ES-I3 (cell line): ENCODE results near the gene NSD1.
"Not testable (repeated sequence)": the region's sequence is repeated elsewhere in the genome, so short reads cannot be mapped to it uniquely, and the experiment has no call there.

ENCODE experiments used
- H3K36me3 ChIP-seq: 2 replicates; pipeline ENCODE4 v1.6.1; 2013; ENCODE audit warnings: mild to moderate bottlenecking, low read length, control low read depth, moderate library complexity; ENCODE audit not compliant: insufficient read depth
- H3K4me1 ChIP-seq: 2 replicates; pipeline ENCODE4 v1.6.1; 2013; ENCODE audit warnings: mild to moderate bottlenecking, control low read depth, low read length; ENCODE audit not compliant: insufficient read depth
- H3K9ac ChIP-seq: 2 replicates; pipeline ENCODE4 v1.6.1; 2013; ENCODE audit warnings: low read depth, mild to moderate bottlenecking, low read length, moderate library complexity
- H3K9me3 ChIP-seq: 2 replicates; pipeline ENCODE4 v1.6.1; 2013; ENCODE audit warnings: mild to moderate bottlenecking, low read length, moderate library complexity; ENCODE audit not compliant: control insufficient read depth, insufficient read depth

NSD1 gene

DNA sequence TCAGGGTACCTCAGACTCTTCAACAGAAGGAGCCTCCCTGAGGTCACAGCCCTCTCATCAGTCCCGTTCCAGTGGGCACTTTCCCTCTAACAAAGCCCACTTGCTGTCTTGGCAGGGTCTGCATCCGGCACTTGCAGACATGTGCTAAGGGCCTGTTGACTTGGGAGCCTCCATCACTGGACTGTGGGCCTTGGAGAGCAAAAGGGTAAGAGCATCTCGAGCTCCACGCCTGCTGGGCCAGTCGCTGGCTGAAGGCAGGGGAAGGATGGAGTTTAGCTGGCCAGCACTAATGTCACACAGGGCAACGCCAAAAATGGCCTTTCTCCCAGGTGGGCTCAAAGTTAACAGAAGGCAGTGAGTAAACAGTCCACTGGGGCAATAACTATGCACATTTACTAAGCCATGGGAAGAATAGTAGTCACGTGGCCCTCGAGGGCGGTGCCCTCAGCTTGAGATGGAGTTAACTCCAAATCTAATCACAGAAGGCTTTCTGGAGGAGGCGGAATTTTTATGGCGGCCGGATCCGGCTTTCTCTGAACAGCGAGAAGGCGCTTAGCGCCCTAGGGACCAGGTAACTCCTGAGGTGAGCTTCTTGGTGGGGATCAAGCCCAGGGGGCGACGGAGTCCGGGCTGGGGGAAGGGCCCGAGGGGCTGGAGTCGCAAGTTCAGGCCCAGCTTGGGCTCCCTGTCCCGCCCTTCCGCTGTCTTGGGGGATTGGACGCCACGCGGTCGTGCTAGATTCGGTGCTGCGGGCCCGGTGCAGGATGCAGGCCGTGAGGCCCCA, 2.0 kb upstream of the NSD1 start:
- H3K36me3 ChIP-seq = peaks cover 14% of the 10 kb centered on the region
- peaks cover 29% of the 10 kb centered on the region for H3K4me1 ChIP-seq
- no peaks in the 10 kb centered on the region for H3K9me3 ChIP-seq
- peak overlapping the region; percentile 83 for H3K9ac ChIP-seq

DNA sequence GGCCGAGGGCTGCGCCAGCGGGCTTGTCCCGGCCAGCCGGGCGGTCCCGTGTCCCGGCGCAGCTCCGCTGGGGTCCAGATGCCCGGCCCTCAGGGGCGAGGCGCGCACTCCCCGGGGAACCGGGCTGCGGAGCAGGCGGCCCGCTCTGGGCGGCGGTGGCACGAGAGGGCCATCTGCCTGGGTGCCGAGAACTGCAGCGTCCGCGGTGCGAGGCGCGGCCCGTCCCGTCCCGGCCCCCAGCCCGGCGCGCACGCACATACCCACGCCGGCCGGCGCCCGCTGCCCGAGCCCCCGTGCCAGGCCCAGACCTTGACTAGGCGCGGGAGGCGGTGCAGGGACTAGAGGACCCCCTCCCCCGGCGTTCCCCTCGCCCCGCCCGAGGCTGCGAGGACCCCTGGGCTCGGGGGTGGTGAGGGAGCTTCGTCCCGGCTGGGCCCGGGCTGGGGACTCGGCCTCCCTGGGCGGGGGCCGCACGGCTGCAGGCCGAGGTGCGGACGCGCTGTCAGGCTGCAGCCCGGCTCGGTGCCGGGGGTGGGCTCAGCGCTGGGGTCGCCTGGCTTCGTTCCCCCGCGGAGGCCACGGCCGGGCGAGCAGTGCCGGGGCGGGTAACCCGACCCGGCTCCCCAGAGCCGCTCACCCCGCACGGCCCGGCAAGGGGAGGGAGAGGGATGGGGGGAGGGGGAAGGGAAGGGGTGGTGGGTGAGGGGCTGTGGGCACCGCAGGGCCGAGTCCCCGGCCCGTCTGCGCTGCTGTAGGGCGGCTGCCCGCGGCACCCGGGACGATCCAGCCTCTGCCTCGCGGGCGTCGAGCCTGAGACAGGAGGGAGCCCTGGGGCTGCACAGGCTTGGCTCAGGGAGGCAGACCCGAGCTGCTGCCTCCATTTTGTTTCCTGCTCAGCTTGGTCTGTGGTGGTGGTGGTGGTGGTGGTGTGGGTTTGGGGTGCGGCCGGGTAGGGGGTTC, 1.2 kb upstream of the NSD1 start:
- H3K4me1 ChIP-seq = peaks cover 30% of the 10 kb centered on the region
- H3K9ac ChIP-seq = peak overlapping the region; percentile 83
- H3K9me3 ChIP-seq = no peaks in the 10 kb centered on the region
- H3K36me3 ChIP-seq = peaks cover 22% of the 10 kb centered on the region

DNA sequence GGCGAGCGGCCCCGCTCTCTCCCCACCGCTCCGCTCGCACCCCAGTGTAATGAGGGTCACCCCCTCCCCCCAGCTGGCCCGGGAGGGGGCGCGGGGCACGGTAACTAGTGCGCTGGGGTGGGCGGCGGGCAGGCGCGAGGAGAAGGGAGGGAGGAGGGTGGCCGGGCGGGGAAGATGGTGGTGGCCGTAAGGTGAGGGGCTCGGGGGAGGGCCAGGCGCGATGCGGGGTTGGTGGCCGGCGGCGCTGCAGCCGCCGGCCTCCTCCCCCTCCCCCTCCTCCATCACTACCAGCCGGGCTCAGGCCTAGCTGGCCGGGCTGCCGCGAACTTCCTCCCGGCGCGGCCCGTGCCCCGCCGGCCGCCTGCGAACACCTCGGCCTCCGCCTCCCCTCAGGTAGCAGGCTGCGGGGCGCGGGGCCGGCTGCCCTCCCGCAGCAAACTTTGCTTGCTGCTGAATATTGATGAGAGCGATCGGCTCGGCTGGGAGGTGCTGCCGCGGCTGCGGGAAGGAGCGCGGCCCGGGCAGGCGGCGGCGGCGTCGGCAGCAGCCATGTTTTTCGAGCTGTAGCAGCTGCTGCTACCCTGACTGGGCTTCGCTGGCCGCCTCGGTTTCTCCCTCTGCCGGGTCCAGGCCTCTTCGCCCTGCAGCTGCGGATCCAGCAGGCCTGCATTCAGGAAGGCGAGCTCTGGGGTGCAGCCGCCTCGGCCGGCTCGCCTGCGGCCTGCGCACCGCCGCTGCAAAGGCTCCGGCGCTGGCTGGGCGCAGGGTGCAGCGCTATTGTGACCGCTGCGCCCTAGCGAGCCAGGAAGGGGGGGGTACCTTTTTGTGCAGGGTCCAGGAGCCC, 502 bp downstream of the NSD1 start:
- peaks cover 29% of the 10 kb centered on the region for H3K36me3 ChIP-seq
- H3K4me1 ChIP-seq = peaks cover 30% of the 10 kb centered on the region
- H3K9ac ChIP-seq = peak overlapping the region; percentile 83
- no peaks in the 10 kb centered on the region for H3K9me3 ChIP-seq

DNA sequence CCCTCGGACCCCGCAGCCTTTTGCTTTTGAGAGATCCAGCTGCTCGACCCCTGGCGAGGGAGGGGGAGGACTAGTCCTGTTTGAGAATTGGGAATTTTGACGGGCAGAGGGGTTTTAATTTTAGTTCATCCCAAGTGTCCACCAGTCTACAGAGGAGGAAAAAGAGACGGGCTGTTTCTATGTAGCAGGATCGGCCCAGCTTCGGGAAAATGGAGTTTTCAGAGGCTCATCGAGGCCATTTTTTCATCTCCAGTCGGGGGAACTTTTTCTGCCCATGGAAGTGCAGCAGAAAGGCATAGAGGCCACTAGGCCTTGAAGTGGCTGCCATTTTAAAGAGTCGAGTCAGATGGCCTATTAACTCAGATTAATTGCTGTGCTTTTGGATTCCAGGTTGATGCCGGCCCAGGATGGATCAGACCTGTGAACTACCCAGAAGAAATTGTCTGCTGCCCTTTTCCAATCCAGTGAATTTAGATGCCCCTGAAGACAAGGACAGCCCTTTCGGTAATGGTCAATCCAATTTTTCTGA, 1.2 kb downstream of the NSD1 start:
- peaks cover 29% of the 10 kb centered on the region for H3K36me3 ChIP-seq
- peak overlapping the region; percentile 83 for H3K9ac ChIP-seq
- peaks cover 30% of the 10 kb centered on the region for H3K4me1 ChIP-seq
- H3K9me3 ChIP-seq = no peaks in the 10 kb centered on the region

DNA sequence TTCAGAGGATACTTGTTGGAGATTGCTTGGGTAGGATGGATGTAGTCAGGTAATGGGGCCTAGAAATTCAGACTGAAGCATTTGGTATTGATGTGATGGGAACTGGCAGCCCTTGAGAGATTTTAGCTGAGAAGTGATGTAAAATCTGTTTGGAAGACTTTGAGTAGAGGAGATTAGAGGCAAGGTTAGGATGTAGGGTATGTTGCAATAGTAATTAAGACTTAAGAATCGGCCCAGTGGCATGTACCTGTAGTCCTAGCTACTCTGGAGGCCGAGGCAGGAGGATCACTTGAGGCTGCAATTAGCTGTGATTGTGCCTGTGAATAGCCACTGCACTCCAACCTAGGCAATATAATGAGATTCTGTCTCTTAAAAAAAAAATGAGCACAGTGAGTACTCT, 6.7 kb downstream of the NSD1 start:
- Histone ChIP-seq H3K9ac (no peak overlapping the region), H3K9me3 (no peaks in the 10 kb centered on the region), H3K36me3 (peaks cover 39% of the 10 kb centered on the region), H3K4me1 (peaks cover 13% of the 10 kb centered on the region)

DNA sequence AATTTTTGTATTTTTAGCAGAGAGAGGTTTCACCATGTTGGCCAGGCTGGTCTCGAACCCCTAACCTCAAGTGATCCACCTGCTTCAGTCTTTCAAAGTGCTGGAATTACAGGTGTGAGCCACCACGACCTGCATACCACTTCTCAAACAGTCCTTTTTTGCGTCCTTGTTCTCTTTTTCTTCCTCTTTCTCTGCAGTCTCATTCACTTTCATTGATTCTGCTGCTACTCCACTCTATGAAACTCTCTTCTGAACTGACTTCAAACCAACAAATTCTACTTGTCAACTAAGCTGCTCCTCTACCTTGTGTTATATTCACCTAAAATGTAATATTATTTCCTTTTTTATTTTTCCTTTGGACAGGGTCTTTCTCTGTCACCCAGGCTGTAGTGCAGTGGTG, 7.9 kb downstream of the NSD1 start:
- Histone ChIP-seq H3K9me3 (no peaks in the 10 kb centered on the region), H3K36me3 (peaks cover 32% of the 10 kb centered on the region), H3K9ac (no peak overlapping the region), H3K4me1 (peaks cover 1% of the 10 kb centered on the region; the same call in 1 of the 2 replicates)

DNA sequence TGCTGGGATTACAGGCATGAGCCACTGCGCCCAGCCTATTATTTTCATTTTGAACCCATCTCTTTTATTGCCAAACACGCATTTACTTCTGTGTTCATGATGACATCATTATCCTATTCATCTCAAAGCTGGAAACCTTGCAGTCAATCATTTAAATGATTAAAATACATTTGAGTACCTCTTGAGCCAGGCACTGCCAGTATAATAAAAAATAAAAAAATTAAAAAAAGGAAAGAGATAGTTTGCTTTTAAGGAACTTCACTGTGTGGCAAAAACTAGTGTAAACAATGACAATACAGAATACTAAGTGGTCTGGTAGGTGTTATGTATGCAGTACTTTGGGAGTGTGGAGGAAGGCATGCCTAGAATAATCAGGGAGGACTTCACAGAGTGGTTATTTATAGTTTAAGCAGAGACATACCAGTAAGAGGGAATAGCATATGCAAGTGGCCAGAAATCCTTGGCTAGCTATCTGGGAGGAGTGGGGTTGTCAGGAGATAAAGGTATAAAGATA, 8.6 kb downstream of the NSD1 start:
- Histone ChIP-seq H3K36me3 (peaks cover 26% of the 10 kb centered on the region), H3K9ac (no peak overlapping the region), H3K4me1 (no peaks in the 10 kb centered on the region), H3K9me3 (no peaks in the 10 kb centered on the region)

DNA sequence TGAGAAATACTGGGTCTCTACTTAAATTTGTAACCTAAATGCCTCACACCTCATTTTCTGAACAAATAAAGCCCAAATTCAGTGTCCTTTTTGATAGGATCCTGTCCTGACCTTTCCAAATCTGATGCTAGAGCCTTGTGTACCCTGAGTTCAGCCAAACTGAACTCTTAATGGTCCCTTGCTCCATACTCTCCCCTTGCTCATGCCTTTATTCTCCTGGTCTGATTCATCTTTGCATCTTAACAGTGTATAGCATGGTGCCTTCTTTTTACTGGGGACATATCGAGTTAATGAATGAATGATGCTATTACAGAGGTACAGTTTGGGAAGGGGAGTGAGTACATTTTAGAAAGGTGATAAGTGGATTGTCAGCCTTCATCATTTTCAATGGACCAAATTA, 9.2 kb downstream of the NSD1 start:
- H3K4me1 ChIP-seq = no peaks in the 10 kb centered on the region
- peaks cover 19% of the 10 kb centered on the region for H3K36me3 ChIP-seq
- H3K9ac ChIP-seq = no peak overlapping the region
- H3K9me3 ChIP-seq = no peaks in the 10 kb centered on the region

DNA sequence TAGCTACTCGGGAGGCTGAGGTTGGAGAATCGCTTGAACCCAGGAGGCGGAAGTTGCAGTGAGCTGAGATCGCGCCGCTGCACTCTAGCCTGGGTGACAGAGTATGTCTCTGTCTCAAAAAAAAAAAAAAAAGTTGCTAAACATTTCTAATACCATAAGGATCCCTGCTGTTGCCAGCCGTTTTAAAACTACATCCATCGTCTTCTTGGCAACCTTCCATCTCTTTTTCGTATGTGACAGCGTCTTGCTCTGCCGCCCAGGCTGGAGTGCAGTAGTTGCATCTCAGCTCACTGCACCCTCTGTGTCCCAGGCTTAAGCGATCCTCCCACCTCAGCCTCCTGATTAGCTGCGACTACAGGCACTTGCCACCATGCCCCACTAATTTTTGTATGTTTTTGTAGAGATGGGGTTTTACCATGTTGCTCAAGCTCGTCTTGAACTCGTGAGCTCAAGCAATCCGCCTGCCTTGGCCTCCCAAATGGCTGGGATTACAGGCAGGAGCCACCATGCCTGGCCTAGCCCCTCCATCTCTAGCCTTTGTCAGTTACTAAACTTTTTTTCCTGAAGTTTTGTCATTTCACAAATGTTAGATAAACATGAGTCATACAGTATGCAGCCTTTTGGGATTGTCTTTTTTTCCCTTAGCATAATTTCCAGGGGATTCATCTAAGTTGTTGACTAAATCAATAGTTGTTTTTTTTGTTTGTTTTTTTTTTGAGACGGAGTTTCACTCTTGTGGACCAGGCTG, 13.5 kb downstream of the NSD1 start:
- H3K4me1 ChIP-seq = no peaks in the 10 kb centered on the region
- H3K9ac ChIP-seq = no peak overlapping the region
- H3K9me3 ChIP-seq = no peaks in the 10 kb centered on the region
- peaks cover 18% of the 10 kb centered on the region for H3K36me3 ChIP-seq

DNA sequence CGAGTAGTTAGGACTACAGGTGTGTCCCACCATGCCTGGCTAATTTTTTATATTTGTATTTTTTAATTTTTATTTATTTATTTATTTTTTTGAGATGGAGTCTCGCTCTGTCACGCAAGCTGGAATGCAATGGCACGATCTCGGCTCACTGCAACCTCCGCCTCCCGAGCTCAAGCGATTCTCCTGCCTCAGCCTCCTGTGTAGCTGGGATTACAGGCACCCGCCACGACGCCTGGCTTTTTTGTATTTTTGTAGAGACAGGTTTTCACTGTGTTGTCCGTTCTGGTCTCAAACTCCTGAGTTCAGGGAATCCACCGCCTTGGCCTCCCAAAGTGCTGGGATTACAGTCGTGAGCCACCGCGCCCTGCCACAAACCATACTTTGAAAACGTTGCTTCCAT, 16.5 kb downstream of the NSD1 start:
- H3K9me3 ChIP-seq, H3K4me1 ChIP-seq, H3K9ac ChIP-seq: not testable (repeated sequence)
- H3K36me3 ChIP-seq = peaks cover 11% of the 10 kb centered on the region; the same call in 1 of the 2 replicates

DNA sequence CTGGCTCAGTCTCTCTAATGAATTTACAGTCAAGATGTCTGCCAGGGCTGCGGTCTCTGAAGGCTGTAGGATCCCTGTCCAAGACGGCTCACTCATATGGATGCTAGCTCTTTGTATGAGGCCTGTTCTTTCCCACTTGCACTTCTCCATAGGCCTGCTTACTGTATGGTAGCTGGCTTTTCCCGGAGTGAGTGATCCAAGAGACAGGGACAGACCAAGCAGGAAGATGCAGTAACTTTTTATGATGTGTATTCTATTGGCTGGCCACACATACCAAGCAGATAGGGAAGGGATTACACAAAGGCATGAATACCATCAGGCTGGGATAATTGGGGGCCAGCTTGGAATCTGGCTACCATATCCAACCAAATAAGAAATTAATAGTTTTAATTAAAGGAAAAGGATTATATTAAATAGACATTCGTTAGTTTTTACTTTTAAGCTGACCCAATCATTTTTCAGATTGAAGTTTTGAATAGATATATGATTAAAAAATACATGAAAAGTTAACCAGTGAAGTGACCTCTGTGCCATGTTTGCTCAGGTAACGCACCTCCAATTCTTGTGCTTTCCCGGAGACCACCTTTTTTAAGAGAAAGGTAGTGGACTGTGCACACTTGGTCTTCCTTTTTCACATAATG, 20.6 kb downstream of the NSD1 start:
- Histone ChIP-seq H3K9me3 (no peaks in the 10 kb centered on the region), H3K4me1 (no peaks in the 10 kb centered on the region), H3K36me3 (peaks cover 4% of the 10 kb centered on the region; the same call in 1 of the 2 replicates), H3K9ac (no peak overlapping the region)

DNA sequence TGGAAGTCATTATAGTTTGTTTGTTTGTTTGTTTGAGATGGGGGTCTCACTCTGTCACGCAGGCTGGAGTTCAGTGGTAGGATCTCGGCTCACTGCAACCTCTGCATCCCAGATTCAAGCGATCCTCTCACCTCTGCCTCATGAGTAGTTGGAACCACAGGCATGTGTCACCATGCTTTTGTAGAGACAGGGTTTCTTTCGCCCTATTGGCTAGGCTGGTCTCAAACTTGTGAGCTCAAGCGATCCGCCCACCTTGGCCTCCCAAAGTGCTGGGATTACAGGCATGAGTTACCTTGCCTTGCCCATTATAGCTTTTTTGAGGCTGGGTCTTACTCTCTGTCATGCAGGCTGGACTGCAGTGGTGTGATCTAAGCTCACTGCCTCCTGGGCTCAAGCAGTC, 28.8 kb downstream of the NSD1 start:
- no peak overlapping the region for H3K9ac ChIP-seq
- no peaks in the 10 kb centered on the region for H3K4me1 ChIP-seq
- H3K9me3 ChIP-seq = no peaks in the 10 kb centered on the region
- no peaks in the 10 kb centered on the region for H3K36me3 ChIP-seq

DNA sequence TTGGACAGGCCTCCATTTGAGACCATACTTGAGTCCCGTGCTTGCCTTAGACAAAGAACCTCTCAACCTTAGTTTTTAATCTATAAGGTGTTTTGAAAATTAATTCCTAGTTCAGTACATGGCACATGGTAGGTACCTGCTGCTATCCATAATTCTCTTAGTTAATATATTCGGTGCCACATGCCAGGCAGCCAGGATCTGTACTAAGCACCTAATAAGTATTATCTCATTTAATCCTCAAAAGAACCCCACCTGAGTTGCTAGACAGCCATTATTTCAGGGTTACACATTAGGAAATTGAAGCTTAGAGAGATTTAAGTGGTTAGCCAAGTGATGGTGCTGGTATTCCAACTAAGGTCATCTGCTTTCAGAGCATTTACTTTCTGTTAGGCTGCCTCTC, 29.9 kb downstream of the NSD1 start:
- Histone ChIP-seq H3K9me3 (no peaks in the 10 kb centered on the region), H3K4me1 (no peaks in the 10 kb centered on the region), H3K36me3 (no peaks in the 10 kb centered on the region), H3K9ac (no peak overlapping the region)
